D341Med (cell line): ENCODE results near the gene PEX3.
"Not testable (repeated sequence)": the region's sequence is repeated elsewhere in the genome, so short reads cannot be mapped to it uniquely, and the experiment has no call there.

ENCODE experiments used
- DNase-seq: peaks from one replicate; pipeline ENCODE4 v3.0.0; 2012; ENCODE audit warnings: low spot score

PEX3 gene

DNA sequence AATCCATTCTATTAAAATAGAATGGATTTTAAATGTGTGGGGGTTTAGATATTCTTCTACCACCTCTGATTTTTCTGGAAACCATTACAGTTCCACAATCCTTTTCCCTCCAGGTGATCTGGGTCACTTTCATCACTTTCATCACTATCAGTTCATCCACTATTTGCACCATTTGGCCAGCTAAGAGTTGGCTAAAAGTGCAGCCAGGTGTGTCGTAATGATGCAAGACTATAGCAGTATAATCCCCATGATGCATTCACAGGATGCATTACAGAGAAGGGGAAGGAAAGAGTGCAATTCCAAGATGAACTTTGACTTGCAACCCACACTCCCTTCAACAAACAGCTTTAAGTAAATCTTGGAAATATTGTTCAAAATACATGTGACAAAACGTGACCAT lies 56.0 kb downstream of the PEX3 start:
- DNase-seq: no peak

DNA sequence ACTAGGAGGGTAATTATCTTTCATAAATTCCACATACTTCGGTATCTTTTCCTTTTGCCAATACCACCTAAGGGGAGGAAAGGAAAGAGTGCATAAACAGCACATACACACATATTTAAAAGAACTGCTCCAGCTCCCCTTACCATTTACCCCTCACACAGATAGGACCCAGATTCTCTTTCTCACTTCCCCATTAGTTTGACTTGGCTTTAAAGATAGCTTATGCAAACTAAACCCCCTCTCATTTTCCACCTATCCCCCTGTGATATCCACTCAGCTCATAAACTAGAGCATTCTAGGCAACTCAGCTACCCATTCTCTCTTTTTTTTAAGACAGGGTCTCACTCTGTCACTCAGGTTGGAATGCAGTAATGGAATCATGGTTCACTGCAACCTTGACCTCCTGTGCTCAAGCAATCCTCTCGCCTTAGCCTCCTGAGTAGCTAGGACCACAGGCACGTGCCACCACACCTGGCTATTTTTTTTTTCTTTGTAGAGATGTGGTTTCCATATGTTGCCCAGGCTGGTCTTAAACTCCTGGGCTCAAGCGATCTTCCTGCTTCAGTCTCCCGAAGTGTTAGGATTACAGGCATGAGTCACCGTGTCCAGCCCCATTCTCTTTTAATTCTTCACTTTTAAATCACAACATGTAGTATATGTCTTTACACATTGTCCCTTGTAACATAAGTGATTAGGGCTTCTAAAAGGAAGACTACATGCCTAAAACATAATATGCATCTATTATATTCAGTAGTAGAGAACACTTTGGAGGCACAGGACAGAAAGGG lies 56.9 kb downstream of the PEX3 start:
- DNase-seq: no peak

DNA sequence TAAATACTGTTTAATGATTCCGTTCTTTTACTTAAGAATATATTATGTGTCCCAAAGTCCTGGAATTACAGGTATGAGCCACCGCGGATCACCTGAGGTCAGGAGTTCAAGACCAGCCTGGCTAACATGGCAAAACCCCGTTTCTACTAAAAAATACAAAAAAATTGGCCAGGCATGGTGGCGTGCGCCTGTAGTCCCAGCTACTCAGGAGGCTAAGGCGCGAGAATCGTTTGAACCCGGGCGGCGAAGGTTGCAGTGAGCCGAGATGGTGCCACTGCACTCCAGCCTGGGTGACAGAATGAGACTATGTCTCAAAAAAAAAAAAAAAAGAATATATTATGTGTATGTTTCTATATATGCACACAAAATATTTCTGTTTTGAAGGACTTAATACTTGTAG lies 59.7 kb downstream of the PEX3 start:
- not testable (repeated sequence) for DNase-seq

DNA sequence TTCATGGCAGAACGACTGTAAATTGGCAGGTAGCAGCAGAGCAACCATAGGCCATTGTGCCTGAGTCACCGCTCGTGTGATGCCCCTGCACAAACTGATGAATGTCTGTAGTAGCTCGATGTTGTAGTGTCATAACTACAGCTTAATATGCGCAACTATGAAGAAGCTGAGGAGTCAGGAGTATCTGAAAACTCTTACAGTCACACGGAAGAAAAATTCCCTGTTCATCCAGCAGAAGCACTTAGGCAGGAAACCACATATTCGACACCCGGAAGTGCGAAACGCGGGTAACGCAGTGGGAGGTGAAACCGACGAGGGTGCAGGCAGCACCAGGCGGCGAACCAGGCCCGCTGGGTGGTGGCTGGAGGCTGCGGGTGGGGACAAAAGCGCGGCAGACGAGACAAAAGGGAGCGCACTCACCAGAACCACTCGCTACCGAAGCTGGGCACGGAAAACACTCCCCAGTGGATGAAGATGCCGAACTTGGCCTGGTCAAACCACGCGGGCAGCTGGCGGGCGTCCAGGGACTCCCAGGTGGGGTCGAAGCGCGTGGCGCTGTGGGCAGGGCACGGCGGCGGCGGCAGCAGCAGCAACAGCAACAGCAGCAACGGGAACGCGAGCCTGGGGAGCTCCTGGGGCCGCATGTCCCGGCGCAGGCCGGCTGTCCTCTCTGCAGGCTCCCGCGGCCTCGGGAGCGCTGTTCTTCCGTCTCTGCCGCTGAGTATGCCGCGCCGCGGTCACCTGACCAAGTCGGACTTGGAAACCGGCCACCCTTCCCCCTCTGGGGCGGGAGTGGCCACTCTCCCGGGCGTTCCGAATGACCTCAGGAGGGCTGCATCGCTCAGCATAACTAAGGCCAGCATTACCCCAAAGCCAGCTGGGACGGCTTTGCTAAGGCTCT lies 60.6 kb downstream of the PEX3 start, which contains the start of gene FUCA2:
TSS of gene FUCA2 (minus strand) at position 730 of the 901 bp plus-strand sequence. CDS start at position 644, 86 bp downstream.
- DNase-seq: no peak

DNA sequence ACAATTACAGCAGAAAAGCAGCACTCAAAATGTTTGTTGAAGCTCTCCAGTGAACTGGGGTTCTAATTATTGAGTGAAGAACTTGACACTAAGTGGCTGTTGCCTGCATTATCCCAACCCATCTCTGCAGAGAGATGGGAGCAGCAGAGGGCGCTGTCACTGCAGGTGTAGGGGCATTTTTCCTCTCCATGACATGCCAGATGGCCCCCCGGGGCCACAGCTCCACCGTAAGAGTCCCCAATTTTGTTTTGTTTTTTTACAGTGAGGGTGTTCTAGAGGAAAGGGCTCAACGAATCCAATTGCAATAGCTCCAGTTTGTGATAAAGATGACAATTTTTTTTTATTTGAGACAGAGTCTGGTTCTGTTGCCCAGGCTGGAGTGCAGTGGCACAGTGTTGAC lies 62.8 kb downstream of the PEX3 start:
- peak; percentile 52 for DNase-seq

DNA sequence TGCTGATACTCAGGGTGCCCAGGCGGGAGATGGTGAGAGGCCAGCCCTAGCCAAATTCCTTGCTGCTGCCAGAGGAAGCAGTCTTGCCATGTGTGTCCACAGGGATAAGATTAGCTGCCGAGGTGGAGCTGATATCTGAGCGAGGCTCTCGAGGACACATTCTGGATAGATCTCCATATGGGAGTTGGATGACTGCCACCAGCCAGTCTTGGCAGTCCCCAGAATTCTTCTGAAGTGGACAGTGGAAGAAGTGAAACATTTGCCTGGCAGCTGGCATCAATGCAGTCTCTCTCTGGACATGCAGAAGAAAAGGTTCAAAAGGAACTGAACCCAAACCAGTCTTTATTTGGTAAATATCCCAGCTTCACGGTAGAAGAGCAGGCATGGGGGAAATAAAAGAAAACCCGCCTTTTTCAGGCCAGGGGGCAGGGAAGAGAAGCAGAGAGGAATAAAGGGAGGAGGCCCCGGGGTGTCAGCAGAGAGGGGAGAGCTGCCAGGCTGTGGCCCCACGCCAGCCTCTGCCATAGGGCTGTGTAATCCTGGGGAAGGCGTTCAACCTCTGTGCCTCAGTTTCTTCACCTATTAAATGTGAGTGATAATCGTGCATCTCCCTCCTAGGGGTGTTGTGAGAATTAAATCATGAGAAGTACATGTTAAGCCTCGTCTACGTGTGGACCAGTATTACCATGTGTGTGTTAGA lies 64.6 kb downstream of the PEX3 start:
- no peak for DNase-seq

DNA sequence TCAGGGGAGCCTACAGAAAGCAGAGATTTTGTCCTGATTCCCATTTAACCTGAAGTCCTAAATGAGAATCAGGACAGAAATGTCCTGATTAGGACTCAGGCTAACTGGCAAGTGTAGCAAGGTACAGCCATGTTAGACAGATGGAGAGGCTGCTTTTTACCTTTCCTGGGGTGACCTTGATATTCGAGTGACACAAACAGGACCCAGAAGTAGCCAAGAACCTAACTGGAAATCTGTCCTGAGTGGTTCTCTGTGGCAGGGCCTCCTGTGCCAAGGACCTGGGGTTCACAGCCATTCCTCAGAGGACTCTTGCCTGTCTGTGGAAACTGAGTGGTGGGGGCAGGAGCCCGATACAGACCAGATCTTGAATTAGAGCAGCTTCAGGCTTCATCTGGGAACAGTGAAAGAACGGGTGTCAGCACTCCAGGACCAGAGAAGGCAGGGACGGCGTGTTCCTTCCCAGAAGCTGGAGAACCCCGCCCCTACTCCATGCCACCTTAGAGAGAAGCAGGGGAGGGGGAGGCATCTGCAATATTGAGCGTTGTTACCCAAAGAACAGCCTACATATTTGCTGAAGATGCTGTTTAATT lies 65.3 kb downstream of the PEX3 start:
- DNase-seq: no peak

DNA sequence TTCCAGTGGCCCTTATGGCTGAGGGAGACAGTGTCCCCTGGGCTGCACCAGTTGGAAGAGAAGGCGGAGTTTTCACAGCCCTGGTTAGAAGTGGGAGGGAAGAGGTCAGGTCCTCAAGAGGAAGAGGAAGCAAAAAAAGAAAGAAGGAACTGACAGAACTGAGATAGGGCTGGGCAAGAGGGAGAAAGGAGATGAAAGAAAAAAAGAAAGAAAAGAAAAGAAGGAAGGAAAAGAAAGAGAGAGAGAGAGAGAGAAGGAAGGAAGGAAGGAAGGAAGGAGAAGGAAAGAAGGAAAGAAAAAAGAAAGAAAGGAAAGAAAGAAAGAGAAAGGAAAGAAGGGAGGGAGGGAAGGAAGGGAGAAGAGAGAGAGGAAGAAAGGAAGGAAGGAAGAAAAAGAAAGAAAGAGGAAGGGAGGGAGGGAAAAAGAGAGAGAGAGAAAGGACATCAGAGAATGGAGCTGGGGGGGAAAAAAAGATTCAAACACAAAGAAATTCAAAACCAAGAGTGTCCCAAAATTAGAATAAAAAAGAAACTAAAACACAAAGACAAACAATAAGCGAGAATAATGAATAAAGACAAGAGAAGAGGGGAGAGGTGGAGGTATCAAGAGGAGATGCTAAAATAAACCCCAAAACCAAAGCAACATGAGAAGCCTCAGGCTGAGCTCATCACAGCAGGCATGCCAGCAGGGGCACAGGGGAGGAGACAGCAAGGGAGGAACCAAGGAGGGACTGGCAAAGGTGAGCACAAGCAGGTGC lies 66.3 kb downstream of the PEX3 start:
- no peak for DNase-seq

DNA sequence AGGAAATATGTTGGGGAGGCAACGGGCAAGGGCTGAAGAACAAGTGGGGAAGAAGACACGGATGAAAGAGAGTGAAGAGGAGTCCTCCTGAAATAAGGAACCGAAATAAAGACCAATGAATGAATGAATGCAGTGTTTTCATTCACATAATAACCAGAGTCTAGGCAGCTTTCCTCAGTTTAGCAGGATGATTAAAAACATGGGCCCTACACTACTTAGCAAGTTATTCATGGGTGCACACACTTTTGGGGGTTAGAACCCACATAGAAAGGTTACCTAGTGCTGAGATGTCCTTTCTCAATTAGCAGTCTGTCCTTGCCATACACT lies 66.8 kb downstream of the PEX3 start:
- no peak for DNase-seq

DNA sequence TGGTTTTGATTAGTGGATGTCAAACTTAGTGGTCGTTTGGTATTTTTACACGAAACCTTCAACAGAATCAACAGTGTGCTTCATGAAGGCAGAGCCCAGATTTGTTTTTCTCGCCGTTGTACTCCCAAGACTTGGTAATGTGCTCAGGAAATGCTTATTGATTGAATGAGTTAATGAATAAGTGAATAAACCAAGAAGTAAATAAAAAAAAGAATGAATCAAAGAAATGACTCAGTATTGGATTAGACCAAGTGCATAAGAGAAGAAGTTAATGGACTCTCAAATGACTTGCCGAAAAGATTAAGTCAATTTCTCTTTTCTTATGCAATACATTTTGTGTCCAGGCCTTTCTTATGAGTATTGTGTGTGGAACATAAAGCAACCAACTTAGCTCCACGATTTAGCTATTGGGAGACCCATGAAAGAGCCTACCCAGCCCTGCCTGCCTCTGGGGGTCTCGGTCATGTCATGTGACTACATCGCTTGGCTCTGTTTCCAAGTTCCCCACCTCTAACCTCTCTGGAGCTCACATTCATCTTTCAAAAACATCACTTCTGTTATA lies 71.5 kb downstream of the PEX3 start:
- DNase-seq: no peak

DNA sequence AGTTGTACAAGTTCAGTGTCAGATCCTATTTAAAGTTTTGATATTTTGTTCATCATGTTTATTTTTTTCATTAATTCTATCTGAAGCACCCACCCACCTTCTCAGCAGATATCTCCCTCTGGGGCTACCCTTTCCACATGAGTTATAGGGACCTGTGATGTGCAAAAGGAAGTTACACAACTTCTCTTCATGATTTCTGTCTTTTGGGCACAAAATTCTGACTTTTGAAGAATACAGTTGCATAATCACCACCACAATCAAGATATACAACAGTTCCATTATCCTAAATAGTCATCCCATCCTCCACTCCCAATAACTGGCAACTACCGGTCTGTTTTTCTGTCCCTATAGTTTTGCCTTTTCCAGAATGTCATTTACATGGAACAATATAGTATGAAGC lies 74.8 kb downstream of the PEX3 start:
- DNase-seq: no peak

DNA sequence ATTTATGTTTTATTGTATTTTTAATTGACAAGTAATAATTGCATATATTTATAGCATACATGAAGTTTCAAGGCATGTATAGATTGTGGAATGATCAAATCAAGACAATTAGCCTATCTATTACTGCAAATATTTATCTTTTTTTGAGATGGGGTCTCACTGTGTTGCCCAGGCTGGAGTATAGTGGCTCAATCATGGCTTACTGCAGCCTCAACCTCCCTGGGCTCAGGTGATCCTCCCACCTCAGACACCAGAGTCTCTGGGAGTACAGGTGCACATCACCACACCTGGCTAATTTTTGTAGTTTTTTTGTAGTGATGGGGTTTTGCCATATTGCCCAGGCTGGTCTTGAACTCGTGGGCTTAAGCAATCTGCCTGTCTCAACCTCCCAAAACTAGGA lies 77.1 kb downstream of the PEX3 start:
- no peak for DNase-seq

DNA sequence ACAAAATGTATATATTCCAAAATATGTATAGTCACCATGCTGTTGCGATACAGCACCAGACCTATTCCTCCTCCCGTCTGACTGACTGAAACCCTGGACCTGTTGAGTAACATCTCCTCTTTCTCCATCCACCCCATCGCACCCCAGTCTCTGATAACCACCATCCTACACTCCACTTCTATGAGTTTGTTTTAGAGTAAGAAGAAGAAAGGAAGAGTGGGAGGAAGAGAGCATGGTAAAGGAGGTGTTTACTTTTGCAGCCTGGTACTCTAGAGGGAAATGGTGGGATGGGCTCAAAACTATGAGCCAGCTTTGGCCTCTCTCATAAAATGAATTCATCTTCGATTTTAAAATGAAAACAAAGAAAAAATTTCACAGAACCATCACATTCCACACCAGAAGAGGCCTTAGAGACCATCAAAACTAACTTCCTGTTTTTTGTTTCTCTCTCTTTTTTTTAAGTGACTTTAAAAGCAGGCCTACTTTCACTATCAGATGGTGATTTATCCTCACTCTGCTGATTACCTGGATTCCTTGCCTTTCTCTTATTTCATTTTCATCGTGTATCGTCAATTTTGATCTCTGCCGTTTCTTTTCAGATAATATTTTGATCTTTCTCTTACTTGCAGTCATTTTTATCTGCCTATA lies 77.7 kb downstream of the PEX3 start:
- no peak for DNase-seq

DNA sequence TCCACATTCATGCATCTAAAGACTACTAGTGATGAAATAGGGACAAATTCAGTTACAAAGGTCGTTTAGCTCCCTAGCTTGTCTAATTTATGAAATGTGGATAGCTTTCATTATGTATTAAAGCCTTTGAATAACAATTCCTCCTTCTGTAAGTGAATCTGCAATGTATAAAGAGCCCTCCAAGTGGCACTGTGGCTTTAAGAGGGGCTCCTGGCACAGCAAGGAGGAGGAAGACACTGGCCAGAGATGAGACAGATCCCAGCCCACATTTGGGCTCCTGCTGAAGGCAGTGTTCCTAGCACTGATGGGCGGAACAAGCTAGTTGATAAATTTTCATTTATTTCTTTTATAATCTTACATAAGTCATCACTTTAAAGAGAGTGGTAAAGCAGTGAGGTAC lies 78.5 kb downstream of the PEX3 start:
- peak; percentile 43 for DNase-seq

DNA sequence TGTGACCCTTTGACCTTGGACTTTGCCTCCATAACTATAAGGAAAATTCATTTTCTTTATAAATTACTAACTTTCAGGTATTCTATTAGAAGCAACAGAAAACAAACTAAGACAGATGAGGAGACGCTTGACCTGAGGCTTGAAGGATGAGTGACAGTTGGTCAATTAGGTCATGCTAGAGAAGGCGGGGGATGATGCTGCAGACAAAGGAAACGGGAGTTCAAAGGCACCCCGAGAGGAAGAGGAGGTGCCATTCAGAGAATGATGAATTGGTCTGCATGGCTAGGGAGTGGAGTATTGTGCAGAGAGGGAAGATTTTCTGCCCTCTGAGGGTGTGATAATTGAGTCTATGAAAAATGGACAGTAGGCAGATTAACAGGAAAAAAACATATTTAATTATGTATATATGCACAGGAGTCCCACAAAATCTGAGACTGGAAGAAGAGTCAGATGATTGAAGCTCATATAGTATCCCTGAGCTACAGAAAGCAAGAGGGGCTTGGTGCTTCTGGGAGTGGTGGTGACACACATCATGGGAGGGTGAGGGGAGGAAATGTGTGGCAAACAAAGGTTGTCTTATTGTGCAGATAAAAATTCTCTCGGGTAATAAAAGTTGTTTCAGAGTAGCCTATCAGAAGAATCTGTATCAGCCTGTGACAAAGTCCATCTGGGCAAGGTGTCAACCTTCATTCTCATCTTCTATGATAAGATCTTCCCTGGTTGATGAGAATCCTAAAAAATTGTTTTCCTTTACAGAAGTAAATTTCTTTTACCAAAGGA lies 81.3 kb downstream of the PEX3 start:
- no peak for DNase-seq

DNA sequence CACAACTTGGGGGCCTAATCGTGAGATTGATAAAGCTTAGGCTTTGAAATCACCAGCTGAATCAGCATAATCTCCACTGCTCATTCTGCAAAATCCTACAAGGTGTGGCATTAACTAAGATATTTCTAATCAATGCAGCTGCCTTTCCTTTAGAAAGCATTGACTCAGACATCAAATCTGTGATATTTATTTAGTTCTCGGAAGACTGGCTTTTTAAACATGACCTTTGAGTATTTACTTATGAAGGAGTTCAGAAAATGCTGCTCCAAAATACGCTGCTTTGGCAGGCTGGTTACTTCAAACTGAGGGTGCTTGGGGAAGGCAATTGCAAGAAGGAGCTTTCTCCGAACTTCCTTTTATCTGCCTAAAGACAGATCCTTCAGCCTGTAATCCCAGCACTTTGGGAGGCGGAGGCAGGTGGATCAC lies 84.6 kb downstream of the PEX3 start:
- DNase-seq: no peak

DNA sequence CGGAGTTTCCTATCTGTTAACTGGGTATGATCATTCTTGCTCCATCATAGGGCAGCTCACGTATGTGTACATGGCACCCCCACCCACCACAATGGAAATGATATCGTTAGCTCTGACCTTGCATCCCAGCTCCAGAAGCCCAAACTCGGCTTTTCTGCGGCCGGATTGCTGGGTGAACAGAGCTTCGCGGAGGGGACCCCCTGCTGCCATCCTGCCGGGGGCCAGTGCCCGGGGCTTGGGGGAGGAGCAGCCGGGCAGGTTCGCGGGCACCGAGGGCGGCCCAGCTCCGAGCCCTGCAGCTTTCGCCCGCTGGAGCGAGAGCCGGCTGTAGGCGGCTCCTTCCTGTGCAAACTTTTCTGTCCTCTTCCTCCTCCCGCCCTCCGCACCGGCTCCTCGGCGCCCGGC lies 85.9 kb downstream of the PEX3 start:
- no peak for DNase-seq

DNA sequence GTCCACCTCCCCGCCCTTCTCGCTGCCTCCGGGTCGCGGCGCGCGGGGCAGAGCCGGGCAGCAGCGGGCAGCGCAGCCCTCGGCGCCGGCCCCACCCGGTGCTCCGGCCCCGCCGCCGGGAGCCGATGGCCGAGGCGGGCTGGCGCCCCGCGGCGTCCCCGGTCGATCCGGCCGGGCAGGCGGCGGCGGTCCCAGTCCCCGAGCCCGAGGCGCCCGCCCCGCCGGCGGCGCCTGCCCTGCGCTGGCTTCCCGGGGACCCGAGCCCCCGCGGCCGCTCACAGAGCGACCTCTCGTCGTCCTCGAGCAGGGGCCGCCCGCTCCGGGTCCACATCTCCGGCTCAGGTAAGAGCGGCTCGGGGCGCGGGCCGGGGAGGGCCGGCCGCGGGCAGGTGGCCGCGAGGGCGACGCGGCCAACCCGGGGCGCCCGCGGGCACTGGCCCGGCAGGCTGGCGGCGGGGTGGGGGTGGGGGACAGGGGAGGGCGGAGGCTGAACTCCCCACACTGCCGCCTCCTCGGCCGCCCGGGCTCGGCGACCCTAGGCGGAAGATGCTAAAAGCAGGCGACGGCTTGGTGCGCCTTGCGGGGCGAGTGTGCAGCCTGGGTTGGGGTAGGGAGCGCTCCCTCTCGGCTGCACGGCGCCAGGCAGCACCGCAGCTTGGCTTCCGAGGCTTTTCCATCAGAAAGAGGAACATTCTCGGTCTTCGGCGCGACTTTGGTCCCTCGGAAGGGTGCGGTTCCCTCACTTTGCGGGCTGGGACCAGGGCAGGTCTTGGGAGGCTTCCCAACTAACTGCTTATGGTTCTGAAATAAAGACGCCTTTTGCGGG lies 86.5 kb downstream of the PEX3 start:
- DNase-seq: peak; percentile 76

DNA sequence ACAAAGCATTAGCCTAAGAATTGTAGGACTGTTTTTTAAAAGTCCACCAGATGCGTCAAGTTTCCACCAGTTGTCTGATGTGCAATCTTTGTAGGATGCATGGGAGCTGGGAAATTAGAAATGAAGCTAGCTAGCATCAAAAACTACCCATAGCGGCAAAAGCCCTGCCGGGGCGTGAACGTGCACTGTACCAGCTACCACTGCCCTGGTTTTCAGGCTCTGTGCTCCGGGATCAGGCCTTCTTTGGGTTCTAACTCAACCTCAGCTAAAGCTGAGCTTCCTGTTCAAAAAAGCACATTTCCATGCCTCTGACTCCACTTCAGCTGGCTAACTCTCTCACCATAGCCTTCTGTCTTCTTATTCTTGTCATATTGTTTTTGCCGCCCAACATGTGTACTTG lies 87.8 kb downstream of the PEX3 start:
- DNase-seq: no peak
